ENCODE results near the gene SEMA3B. TPM values are rescaled to one million over a fixed set of nuclear protein-coding genes. Genes with fewer than 3 reads are reported as not detected.

SEMA3B gene
- total RNA-seq, 2 donors from 2014 or later: 71.1 to 116 TPM

- Histone ChIP-seq H3K9me3 (no peaks in the 10 kb centered on the region), H3K36me3 (replicated peaks in 1 of 2; ENCODE audit: insufficient read depth in 1 of 2, low read depth in 2 of 2) (no peaks in the 10 kb centered on the region), H3K27ac (peak overlapping the region in 3 of 4 donors; percentile 76 to 87 (median 84)), H3K4me1 (peaks cover 69% of the 10 kb centered on the region), H3K27me3 (no peaks in the 10 kb centered on the region), H3K4me3 (no peak overlapping the region)
- intact Hi-C loops (cut with DNase I): no loop called here
- WGBS, 2 donors: 73 to 90% methylated on average over 3 to 4 of the region's 4 CpGs
- DNase-seq: no peak
- no peak for TF ChIP-seq CTCF (IDR thresholded peaks at IDR 0.05)
- ATAC-seq: no peak
Observed at GRCh38 chr3:50239649-50240048, 29.3 kb upstream of the SEMA3B start.

- no peak overlapping the region for H3K4me3 ChIP-seq
- DNase-seq: no peak
Observed at GRCh38 chr3:50241163-50241562, 27.8 kb upstream of the SEMA3B start.

GRCh38 chr3:50241713-50242380, 27.1 kb upstream of the SEMA3B start:
- Histone ChIP-seq H3K9me3 (no peaks in the 10 kb centered on the region), H3K36me3 (replicated peaks in 1 of 2; ENCODE audit: insufficient read depth in 1 of 2, low read depth in 2 of 2) (no peaks in the 10 kb centered on the region), H3K4me1 (peaks cover 74% of the 10 kb centered on the region), H3K4me3 (no peak overlapping the region), H3K27me3 (no peaks in the 10 kb centered on the region), H3K27ac (peak overlapping the region in 2 of 4 donors; percentile 74 to 80)
- ATAC-seq (no peak), DNase-seq (no peak)
- 56 to 65% methylated on average over 6 to 7 of the region's 7 CpGs for WGBS, 2 donors
- TF ChIP-seq POLR2A (IDR thresholded peaks at IDR 0.05) (no peak), CTCF (IDR thresholded peaks at IDR 0.05) (no peak)
- intact Hi-C loops (cut with DNase I): no loop called here

More at GRCh38 chr3:50241163-50241562, 27.8 kb upstream of the SEMA3B start:
- 70 to 78% methylated on average over 1 to 4 of the region's 4 CpGs for WGBS, 2 donors
- intact Hi-C loops (cut with DNase I): no loop called here
- no peaks in the 10 kb centered on the region for H3K9me3 ChIP-seq
- TF ChIP-seq POLR2A (IDR thresholded peaks at IDR 0.05) (no peak), CTCF (IDR thresholded peaks at IDR 0.05) (no peak)
- H3K36me3 ChIP-seq (replicated peaks in 1 of 2; ENCODE audit: insufficient read depth in 1 of 2, low read depth in 2 of 2): no peaks in the 10 kb centered on the region
- peak overlapping the region in 2 of 4 donors; percentile 74 to 80 for H3K27ac ChIP-seq
- ATAC-seq: no peak
- peaks cover 73% of the 10 kb centered on the region for H3K4me1 ChIP-seq
- no peaks in the 10 kb centered on the region for H3K27me3 ChIP-seq

GRCh38 chr3:50242381-50242770, 26.6 kb upstream of the SEMA3B start:
- ATAC-seq (no peak), DNase-seq (no peak)
- Histone ChIP-seq H3K27ac (peak overlapping the region in 3 of 4 donors; percentile 38 to 80 (median 74)), H3K9me3 (no peaks in the 10 kb centered on the region), H3K36me3 (replicated peaks in 1 of 2; ENCODE audit: insufficient read depth in 1 of 2, low read depth in 2 of 2) (no peaks in the 10 kb centered on the region), H3K27me3 (no peaks in the 10 kb centered on the region), H3K4me1 (peaks cover 69% of the 10 kb centered on the region), H3K4me3 (no peak overlapping the region)
- 58 to 76% methylated on average over 2 to 3 of the region's 3 CpGs for WGBS, 2 donors
- intact Hi-C loops (cut with DNase I): no loop called here
- TF ChIP-seq CTCF (IDR thresholded peaks at IDR 0.05) (no peak), POLR2A (IDR thresholded peaks at IDR 0.05) (no peak)
